Uterine smooth muscle cell (primary cell): ENCODE data around the gene TACR1. TPM values are rescaled to one million over a fixed set of nuclear protein-coding genes. Genes with fewer than 3 reads are reported as not detected.

Source experiments
- total RNA-seq: library from RNA; depleted of rRNA; stranded (reverse); fragments of >200 nt; gene quantifications from 2 replicates; pipeline ENCODE4 v1.2.3, GENCODE V29; 2014

The TACR1 gene
- 0.12 and 0.22 TPM in 2 replicates for total RNA-seq

GRCh38 chr2:75199428-75200011, at the start of gene TACR1:
TSS of gene TACR1 (minus strand) at chr2:75199520. CDS start at chr2:75198934, 586 bp downstream.

Other genes with a start within 250 kb of the TACR1 start
- gene POLE4, start 240.9 kb downstream of the TACR1 start, total RNA-seq, result 24.2 and 25.2 TPM in 2 replicates